Hair follicular keratinocyte (primary cell): ENCODE results near the gene TMEM203. TPM values are rescaled to one million over a fixed set of nuclear protein-coding genes. Genes with fewer than 3 reads are reported as not detected.

Experiments
- total RNA-seq: library from RNA; depleted of rRNA; stranded (reverse); fragments of >200 nt; gene quantifications from 2 replicates; pipeline ENCODE4 v1.2.3, GENCODE V29; 2015

TMEM203 gene
- total RNA-seq = 29.0 and 40.6 TPM in 2 replicates

GRCh38 chr9:137205126-137206069 lies at the start of gene TMEM203, which contains the start of gene NDOR1:
Gene TMEM203 (minus strand): TSS chr9:137205648. CDS start chr9:137205414, 234 bp downstream.
Gene NDOR1 (plus strand): TSS chr9:137205700. CDS start chr9:137205778, 78 bp downstream.

GRCh38 chr9:137254624-137255447 lies 49.4 kb upstream of the TMEM203 start, which contains the start of gene NELFB:
Gene NELFB (plus strand): TSS chr9:137255327.

GRCh38 chr9:137251194-137251461 lies 45.7 kb upstream of the TMEM203 start, which contains the start of gene STPG3:
Gene STPG3 (plus strand): TSS chr9:137251286. CDS start chr9:137251287, 1 bp downstream.

GRCh38 chr9:137240841-137241489 lies 35.5 kb upstream of the TMEM203 start, which contains the start of gene TUBB4B:
Gene TUBB4B (plus strand): TSS chr9:137241287. CDS start chr9:137241361, 74 bp downstream.

GRCh38 chr9:137230705-137231371 lies 25.4 kb upstream of the TMEM203 start, which contains the start of gene SLC34A3:
Gene SLC34A3 (plus strand): TSS chr9:137230901. CDS start chr9:137231703, 802 bp downstream.

GRCh38 chr9:137227054-137227852 lies 21.8 kb upstream of the TMEM203 start, which contains the start of gene RNF224:
Gene RNF224 (plus strand): TSS chr9:137227502. CDS start chr9:137228336, 834 bp downstream.

GRCh38 chr9:137224830-137225694 lies 19.6 kb upstream of the TMEM203 start, which contains the start of gene CYSRT1:
Gene CYSRT1 (plus strand): TSS chr9:137225174. CDS start chr9:137225622, 448 bp downstream.

GRCh38 chr9:137222190-137223077 lies 17.0 kb upstream of the TMEM203 start, which contains the start of gene RNF208:
Gene RNF208 (minus strand): TSS chr9:137222240. CDS start chr9:137221212, 1,028 bp downstream.

GRCh38 chr9:137200311-137201204 lies 4.9 kb downstream of the TMEM203 start, which contains the start of gene TPRN:
Gene TPRN (minus strand): TSS chr9:137200741. CDS start chr9:137200711, 30 bp downstream.

GRCh38 chr9:137188490-137189296 lies 16.8 kb downstream of the TMEM203 start, which contains the start of the genes ANAPC2 and SSNA1:
Gene ANAPC2 (minus strand): TSS chr9:137188560. CDS start chr9:137188532, 28 bp downstream.
Gene SSNA1 (plus strand): TSS chr9:137188676. CDS start chr9:137188727, 51 bp downstream.

GRCh38 chr9:137169896-137170358 lies 35.5 kb downstream of the TMEM203 start, which contains the start of gene LRRC26:
Gene LRRC26 (minus strand): TSS chr9:137170051. CDS start chr9:137169943, 108 bp downstream.

Other genes with a start within 250 kb of the TMEM203 start
- not detected in 2 replicates for gene PTGDS, start 228.1 kb downstream of the TMEM203 start, total RNA-seq
- not detected in 2 replicates for gene LCNL1, start 222.7 kb downstream of the TMEM203 start, total RNA-seq
- gene PAXX, start 213.2 kb downstream of the TMEM203 start, total RNA-seq = 45.6 and 54.8 TPM in 2 replicates
- gene CLIC3, start 209.1 kb downstream of the TMEM203 start, total RNA-seq = 3.3 and 8.7 TPM in 2 replicates
- gene ABCA2, start 177.4 kb downstream of the TMEM203 start, total RNA-seq = 0.95 and 5.2 TPM in 2 replicates
- not detected in 2 replicates for gene FUT7, start 173.6 kb downstream of the TMEM203 start, total RNA-seq
- 2.9 and 9.0 TPM in 2 replicates for gene NPDC1, start 159.5 kb downstream of the TMEM203 start, total RNA-seq
- gene ENTPD2, start 151.6 kb downstream of the TMEM203 start, total RNA-seq = 0.11 and 0.39 TPM in 2 replicates
- 4.0 and 10.3 TPM in 2 replicates for gene SAPCD2, start 135.1 kb downstream of the TMEM203 start, total RNA-seq
- 1.2 and 3.8 TPM in 2 replicates for gene UAP1L1, start 128.1 kb downstream of the TMEM203 start, total RNA-seq
- gene MAN1B1, start 118.7 kb downstream of the TMEM203 start, total RNA-seq = 63.0 and 80.3 TPM in 2 replicates
- 25.3 and 29.1 TPM in 2 replicates for gene DPP7, start 90.9 kb downstream of the TMEM203 start, total RNA-seq
- 0.04 and 0.23 TPM in 2 replicates for gene GRIN1, start 66.5 kb downstream of the TMEM203 start, total RNA-seq
- gene LRRC26, start 35.6 kb downstream of the TMEM203 start, total RNA-seq = not detected in 2 replicates
- not detected in 2 replicates for gene TMEM210, start 33.6 kb downstream of the TMEM203 start, total RNA-seq
- 8.4 and 11.1 TPM in 2 replicates for gene ANAPC2, start 17.1 kb downstream of the TMEM203 start, total RNA-seq
- 95.3 and 137 TPM in 2 replicates for gene SSNA1, start 17.0 kb downstream of the TMEM203 start, total RNA-seq
- 4.9 and 6.7 TPM in 2 replicates for gene TPRN, start 4.9 kb downstream of the TMEM203 start, total RNA-seq
- gene NDOR1, start 52 bp upstream of the TMEM203 start, total RNA-seq = 9.0 and 11.4 TPM in 2 replicates
- 0.23 TPM in 1 of 2 replicates, not detected in the other for gene RNF208, start 16.6 kb upstream of the TMEM203 start, total RNA-seq
- gene CYSRT1, start 19.5 kb upstream of the TMEM203 start, total RNA-seq = 0.70 and 1.4 TPM in 2 replicates
- 0.15 TPM in 1 of 2 replicates, not detected in the other for gene RNF224, start 21.9 kb upstream of the TMEM203 start, total RNA-seq
- not detected in 2 replicates for gene SLC34A3, start 25.3 kb upstream of the TMEM203 start, total RNA-seq
- 439 and 1,151 TPM in 2 replicates for gene TUBB4B, start 35.6 kb upstream of the TMEM203 start, total RNA-seq
- not detected in 2 replicates for gene STPG3, start 45.6 kb upstream of the TMEM203 start, total RNA-seq
- 45.1 and 51.7 TPM in 2 replicates for gene NELFB, start 49.7 kb upstream of the TMEM203 start, total RNA-seq
- 17.8 and 24.2 TPM in 2 replicates for gene TOR4A, start 72.1 kb upstream of the TMEM203 start, total RNA-seq
- 1.1 and 2.2 TPM in 2 replicates for gene NRARP, start 96.6 kb upstream of the TMEM203 start, total RNA-seq
- 4.6 and 8.9 TPM in 2 replicates for gene EXD3, start 217.5 kb upstream of the TMEM203 start, total RNA-seq
- 0.31 TPM in 1 of 2 replicates, not detected in the other for gene NOXA1, start 217.7 kb upstream of the TMEM203 start, total RNA-seq
- not detected in 2 replicates for gene ENTPD8, start 235.7 kb upstream of the TMEM203 start, total RNA-seq